DOHH2 (cell line): ENCODE data around the gene INPP4A.

Experiments used
- H3F3A ChIP-seq: fragments of 200-600 bp; sonication (generic), shearing (Covaris generic); 2 replicates; pipeline ENCODE4 v1.6.0; 2016; ENCODE audit warnings: antibody characterized with exemption, mild to moderate bottlenecking; ENCODE audit not compliant: control insufficient read depth, insufficient read depth
- H3K27ac ChIP-seq: fragments of 200-600 bp; sonication (generic); 2 replicates; pipeline ENCODE4 v1.5.1; 2014; ENCODE audit warnings: low read depth, mild to moderate bottlenecking, low read length, moderate library complexity
- H3K27me3 ChIP-seq: fragments of 200-600 bp; sonication (generic); 2 replicates; pipeline ENCODE4 v1.6.1; 2014; ENCODE audit warnings: mild to moderate bottlenecking, low read length, mixed read lengths; ENCODE audit not compliant: control insufficient read depth
- H3K36me3 ChIP-seq: fragments of 200-600 bp; sonication (generic); 2 replicates; pipeline ENCODE4 v1.6.1; 2014; ENCODE audit warnings: mild to moderate bottlenecking, low read length, moderate library complexity, mixed read lengths; ENCODE audit not compliant: control insufficient read depth
- H3K4me1 ChIP-seq: fragments of 200-600 bp; sonication (generic); 2 replicates; pipeline ENCODE4 v1.6.1; 2014; ENCODE audit warnings: mild to moderate bottlenecking, low read length, mixed read lengths; ENCODE audit not compliant: control insufficient read depth
- H3K4me2 ChIP-seq: fragments of 200-600 bp; sonication (generic); 2 replicates; pipeline ENCODE4 v1.6.0; 2014; ENCODE audit warnings: mild to moderate bottlenecking, low read length, moderate library complexity
- H3K4me3 ChIP-seq: fragments of 200-600 bp; sonication (generic); 2 replicates; pipeline ENCODE4 v1.5.1; 2014; ENCODE audit warnings: mild to moderate bottlenecking, low read length, mixed read lengths
- H3K79me2 ChIP-seq: fragments of 200-600 bp; sonication (generic); 2 replicates; pipeline ENCODE4 v1.6.1; 2014; ENCODE audit warnings: mild to moderate bottlenecking, low read length, mixed read lengths; ENCODE audit not compliant: control insufficient read depth
- H3K9me2 ChIP-seq: fragments of 200-600 bp; sonication (generic); replicated peaks from 2 replicates; pipeline ENCODE4 v1.6.1; 2014; ENCODE audit warnings: mild to moderate bottlenecking, low read length, mixed read lengths; ENCODE audit not compliant: control insufficient read depth
- H3K9me3 ChIP-seq: fragments of 200-600 bp; sonication (generic); 2 replicates; pipeline ENCODE4 v1.6.1; 2014; ENCODE audit warnings: antibody characterized with exemption, low read length, mixed read lengths; ENCODE audit not compliant: control insufficient read depth, insufficient read depth
- H4K20me1 ChIP-seq: fragments of 200-600 bp; sonication (generic); 2 replicates; pipeline ENCODE4 v1.6.0; 2014; ENCODE audit warnings: low read depth, mild to moderate bottlenecking, antibody characterized with exemption, low read length, moderate library complexity; ENCODE audit not compliant: control insufficient read depth, insufficient read depth
- EZH2phosphoT487 ChIP-seq: fragments of 200-600 bp; sonication (generic); IDR thresholded peaks from 2 replicates; pipeline ENCODE4 v1.6.1; 2017; ENCODE audit warnings: borderline replicate concordance, mild to moderate bottlenecking, antibody characterized with exemption, low read length, moderate library complexity, mixed read lengths
- TF ChIP-seq, protein P1 (sequence below): fragments of 200-600 bp; sonication (generic); IDR thresholded peaks from one replicate; pipeline ENCODE4 v1.5.1; 2014; ENCODE audit warnings: antibody characterized with exemption, mild to moderate bottlenecking, low read depth, low read length; ENCODE audit not compliant: poor library complexity, severe bottlenecking

The INPP4A gene

DNA sequence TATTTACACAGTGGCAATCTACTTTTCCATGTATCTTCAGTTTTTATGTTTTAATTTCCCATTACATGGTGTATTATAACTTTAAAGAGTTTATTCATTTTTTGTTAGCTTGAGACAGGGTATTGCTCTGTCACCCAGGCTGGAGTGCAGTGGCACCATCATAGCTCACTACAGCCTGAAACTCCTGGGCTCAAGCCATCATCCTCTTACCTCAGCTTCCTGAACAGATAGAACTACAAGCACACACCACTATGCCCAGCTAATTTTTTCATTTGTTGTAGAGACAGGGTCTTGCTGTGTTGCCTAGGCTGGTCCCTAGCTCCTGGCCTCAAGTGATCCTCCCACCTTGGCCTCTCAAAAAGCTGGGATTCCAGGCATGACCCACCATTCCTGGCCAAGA lies 96.8 kb downstream of the INPP4A start:
- no peak overlapping the region for H3K4me2 ChIP-seq
- H3K9me3 ChIP-seq, result no peaks in the 10 kb centered on the region
- no peaks in the 10 kb centered on the region for H4K20me1 ChIP-seq
- no peak for TF ChIP-seq EZH2phosphoT487
- TF ChIP-seq, protein P1, sequence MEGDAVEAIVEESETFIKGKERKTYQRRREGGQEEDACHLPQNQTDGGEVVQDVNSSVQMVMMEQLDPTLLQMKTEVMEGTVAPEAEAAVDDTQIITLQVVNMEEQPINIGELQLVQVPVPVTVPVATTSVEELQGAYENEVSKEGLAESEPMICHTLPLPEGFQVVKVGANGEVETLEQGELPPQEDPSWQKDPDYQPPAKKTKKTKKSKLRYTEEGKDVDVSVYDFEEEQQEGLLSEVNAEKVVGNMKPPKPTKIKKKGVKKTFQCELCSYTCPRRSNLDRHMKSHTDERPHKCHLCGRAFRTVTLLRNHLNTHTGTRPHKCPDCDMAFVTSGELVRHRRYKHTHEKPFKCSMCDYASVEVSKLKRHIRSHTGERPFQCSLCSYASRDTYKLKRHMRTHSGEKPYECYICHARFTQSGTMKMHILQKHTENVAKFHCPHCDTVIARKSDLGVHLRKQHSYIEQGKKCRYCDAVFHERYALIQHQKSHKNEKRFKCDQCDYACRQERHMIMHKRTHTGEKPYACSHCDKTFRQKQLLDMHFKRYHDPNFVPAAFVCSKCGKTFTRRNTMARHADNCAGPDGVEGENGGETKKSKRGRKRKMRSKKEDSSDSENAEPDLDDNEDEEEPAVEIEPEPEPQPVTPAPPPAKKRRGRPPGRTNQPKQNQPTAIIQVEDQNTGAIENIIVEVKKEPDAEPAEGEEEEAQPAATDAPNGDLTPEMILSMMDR, result no peak
- H3K27me3 ChIP-seq, result no peaks in the 10 kb centered on the region
- no peaks in the 10 kb centered on the region for H3F3A ChIP-seq
- no peaks in the 10 kb centered on the region for H3K36me3 ChIP-seq
- H3K79me2 ChIP-seq, result no peaks in the 10 kb centered on the region
- no peak overlapping the region for H3K4me3 ChIP-seq
- H3K4me1 ChIP-seq, result no peaks in the 10 kb centered on the region
- H3K27ac ChIP-seq, result no peak overlapping the region
- no peaks in the 10 kb centered on the region for H3K9me2 ChIP-seq

DNA sequence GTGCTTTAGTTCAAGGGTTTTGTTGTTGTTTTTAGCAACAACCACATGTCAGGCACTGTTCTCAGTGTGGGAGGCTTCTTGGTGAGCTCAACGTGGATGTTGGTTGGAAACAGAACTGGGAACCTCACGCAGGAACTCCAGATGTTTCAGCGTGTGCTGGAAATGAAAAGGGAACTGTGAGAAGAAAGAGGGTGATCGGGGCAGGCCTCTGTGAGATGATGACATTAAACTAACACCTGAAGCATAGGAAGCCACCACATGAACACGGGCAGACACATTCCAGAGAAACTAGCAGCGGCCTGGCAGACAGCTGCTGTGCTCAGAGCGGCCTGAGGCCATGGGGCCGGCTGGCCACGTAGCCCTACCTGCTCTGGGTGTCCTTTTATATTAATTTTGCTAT lies 97.2 kb downstream of the INPP4A start:
- Histone ChIP-seq H3K4me1 (peaks cover under 1% of the 10 kb centered on the region; the same call in 1 of the 2 replicates), H3K27ac (no peak overlapping the region), H3K4me2 (no peak overlapping the region), H3K27me3 (no peaks in the 10 kb centered on the region), H4K20me1 (no peaks in the 10 kb centered on the region), H3K36me3 (no peaks in the 10 kb centered on the region), H3F3A (no peaks in the 10 kb centered on the region), H3K9me2 (no peaks in the 10 kb centered on the region), H3K4me3 (no peak overlapping the region), H3K9me3 (no peaks in the 10 kb centered on the region), H3K79me2 (no peaks in the 10 kb centered on the region)
- TF ChIP-seq, protein P1, result no peak
- no peak for TF ChIP-seq EZH2phosphoT487

DNA sequence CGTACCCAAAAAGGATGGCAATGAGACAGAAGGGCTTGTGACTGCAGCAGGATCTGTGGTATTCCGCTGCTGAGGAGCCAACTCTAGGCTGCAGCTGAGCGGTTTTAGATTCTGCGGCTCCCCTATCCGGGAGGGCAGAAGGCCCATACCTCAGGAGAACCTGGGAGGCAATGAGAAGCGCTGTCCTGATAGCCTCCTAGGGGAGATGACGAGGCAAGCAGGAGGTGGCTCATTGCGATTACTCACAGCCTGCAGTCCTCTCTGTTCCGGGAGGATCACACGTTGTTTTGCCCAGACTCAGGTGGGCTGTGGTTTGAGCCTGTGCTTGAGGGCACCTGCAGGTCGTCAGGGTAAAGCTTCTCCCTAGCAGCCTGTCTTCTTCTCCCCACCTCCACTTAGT lies 98.6 kb downstream of the INPP4A start:
- Histone ChIP-seq H3F3A (no peaks in the 10 kb centered on the region), H3K36me3 (no peaks in the 10 kb centered on the region)
- TF ChIP-seq, protein P1, result no peak
- TF ChIP-seq EZH2phosphoT487, result no peak

DNA sequence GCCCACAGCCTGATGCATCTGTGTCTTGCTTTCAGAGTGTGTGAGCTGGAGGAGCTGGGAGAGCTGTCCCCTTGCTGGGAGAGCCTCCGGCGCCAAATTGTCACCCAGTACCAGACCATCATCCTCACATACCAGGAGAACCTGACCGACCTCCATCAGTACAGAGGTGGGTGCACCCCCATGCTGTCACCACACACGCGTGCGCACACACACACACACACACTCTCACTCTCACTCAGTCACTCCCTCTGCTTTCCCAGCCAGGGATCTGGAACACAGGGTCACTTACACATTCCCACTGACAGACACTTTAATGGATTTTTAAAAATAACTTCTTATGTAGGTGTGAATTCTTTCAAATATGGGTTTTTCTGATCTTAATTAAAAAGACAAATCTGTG lies 99.2 kb downstream of the INPP4A start:
- Histone ChIP-seq H3K9me2 (no peaks in the 10 kb centered on the region), H3K27ac (no peak overlapping the region), H3K27me3 (no peaks in the 10 kb centered on the region), H3K4me2 (no peak overlapping the region), H3K36me3 (no peaks in the 10 kb centered on the region), H3K4me3 (no peak overlapping the region), H3F3A (no peaks in the 10 kb centered on the region), H3K4me1 (peaks cover 11% of the 10 kb centered on the region), H4K20me1 (no peaks in the 10 kb centered on the region), H3K79me2 (no peaks in the 10 kb centered on the region), H3K9me3 (no peaks in the 10 kb centered on the region)
- TF ChIP-seq EZH2phosphoT487, result no peak
- TF ChIP-seq, protein P1, result no peak

More for the DNA sequence above, 98.6 kb downstream of the INPP4A start:
- Histone ChIP-seq H3K9me3 (no peaks in the 10 kb centered on the region), H3K27me3 (no peaks in the 10 kb centered on the region), H3K4me3 (no peak overlapping the region), H3K27ac (no peak overlapping the region), H3K79me2 (no peaks in the 10 kb centered on the region), H3K9me2 (no peaks in the 10 kb centered on the region), H4K20me1 (no peaks in the 10 kb centered on the region), H3K4me1 (peaks cover 10% of the 10 kb centered on the region), H3K4me2 (no peak overlapping the region)
